Endometrium (tissue), 2 donors: Measurements from ENCODE around the gene MYO3B.

ENCODE experiments used
- FAIRE-seq: peaks from 2 replicates; lab custom pipeline; 2012; peaks lifted over from hg19 to GRCh38; lab: Jason Lieb, UNC
- donor health status: control.
- donor health status: control.

The MYO3B gene

GRCh38 chr2:170475878-170476277, 297.9 kb downstream of the MYO3B start:
- FAIRE-seq: no peak

- no peak for FAIRE-seq
These were observed 299.7 kb downstream of the MYO3B start for GRCh38 chr2:170477630-170478029.

DNA sequence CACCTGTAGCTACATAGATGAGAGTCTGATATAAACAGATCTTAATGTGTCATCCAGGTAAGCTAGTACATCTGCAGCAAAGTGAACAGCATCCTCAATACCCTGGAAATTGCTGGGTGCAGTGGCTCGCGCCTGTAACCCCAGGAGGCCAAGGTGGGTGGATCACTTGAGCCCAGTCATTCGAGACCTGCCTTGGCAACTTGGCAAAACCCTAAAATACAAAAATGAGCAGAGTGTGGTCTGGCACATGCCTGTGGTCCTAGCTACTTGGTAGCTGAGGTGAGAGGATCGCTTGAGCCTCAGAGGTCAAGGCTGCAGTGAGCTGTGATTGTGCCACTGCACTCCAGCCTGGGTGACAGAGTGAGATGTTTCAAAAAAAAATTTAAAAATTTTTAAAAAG, 303.3 kb downstream of the MYO3B start:
- no peak for FAIRE-seq

DNA sequence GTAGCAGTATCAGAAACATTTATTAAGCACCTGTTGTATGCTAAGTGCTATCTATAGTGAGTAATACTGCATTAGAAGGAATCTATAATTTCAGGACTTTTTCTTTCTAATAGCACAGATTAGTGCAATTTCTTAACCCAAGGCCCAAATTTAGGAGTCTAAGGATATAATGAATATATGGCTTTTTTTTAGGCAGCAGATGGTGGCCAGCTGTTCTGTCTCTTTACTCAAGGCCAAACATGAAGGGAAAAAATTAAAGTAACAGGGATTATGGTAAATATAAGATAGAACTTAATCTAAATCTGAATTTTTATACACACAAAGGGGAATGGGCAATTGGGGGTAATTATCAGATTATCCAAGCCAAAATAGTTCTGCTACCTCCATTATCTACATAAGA, 306.6 kb downstream of the MYO3B start:
- no peak for FAIRE-seq

DNA sequence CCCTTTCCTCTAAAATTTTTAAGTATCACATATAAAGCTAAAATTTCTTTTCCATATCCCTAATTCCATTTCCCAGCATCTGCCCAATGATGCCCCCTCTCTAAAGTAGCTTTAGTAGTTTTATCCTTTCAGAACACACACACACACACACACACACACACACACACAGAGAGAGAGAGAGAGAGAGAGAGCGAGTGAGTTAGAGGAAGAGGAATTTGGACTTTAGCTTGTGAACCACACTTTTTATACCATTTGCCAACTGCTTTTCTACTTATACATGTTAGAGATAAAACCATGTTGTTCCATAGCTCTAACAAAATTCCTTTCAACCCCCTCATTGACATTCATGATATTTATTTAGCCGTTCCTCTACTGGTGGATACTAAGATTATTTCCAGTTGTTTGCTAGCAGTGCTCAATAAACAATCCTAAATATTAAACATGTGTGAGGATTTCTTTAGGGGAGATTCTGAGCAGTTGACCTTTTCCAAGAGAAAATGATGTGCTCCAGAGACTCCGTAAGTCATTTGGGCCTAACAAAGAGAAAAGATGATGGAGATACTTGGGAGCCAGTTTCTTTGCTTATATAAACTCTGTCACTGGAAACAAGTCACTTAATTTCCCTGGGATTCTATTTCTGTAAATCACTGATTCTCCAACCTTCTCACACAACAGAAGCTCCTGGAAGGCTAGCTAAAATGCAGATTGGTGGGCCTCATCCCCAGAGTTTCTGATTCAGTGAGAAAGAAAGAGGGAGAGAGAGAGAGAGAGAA, 307.5 kb downstream of the MYO3B start:
- peak; percentile 33 for FAIRE-seq

DNA sequence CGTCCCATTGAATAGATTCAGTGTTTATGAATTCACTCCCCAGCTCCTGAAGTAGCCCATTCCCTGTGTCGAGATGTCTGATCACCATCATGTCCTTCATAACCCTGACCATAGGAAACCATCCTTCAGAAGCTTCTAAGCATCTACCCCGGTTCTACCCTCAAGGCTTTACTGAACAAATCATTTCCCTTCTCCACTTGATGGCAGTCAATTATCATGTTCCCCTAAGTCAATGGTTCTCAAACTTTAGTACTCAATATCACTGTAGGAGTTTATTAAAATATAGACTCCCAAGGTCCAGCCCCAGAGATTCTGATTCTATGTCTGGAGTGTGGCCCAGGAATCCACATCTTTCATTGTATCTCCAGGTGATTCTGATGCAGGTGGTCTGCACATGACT, 308.8 kb downstream of the MYO3B start:
- no peak for FAIRE-seq

DNA sequence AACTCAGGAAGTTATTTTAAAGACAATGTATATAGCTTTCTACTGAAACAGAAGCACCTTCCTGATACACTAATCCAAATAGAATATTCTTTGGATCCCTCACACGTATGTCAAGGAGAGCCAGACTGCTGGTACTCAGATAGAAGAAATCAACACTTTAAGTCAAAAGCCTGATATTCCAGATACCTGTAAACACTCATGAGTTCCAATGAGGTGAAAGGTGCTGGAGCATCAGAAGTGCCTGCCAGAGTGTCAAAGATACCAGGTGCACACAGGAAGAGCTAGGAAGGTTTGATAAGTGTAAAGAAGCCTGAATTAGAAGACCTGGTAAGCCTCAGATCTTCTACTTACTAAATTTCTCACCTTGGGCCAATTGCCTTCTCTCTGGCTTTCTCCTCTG, 310.9 kb downstream of the MYO3B start:
- no peak for FAIRE-seq

GRCh38 chr2:170492010-170492409, 314.1 kb downstream of the MYO3B start:
- FAIRE-seq: no peak

DNA sequence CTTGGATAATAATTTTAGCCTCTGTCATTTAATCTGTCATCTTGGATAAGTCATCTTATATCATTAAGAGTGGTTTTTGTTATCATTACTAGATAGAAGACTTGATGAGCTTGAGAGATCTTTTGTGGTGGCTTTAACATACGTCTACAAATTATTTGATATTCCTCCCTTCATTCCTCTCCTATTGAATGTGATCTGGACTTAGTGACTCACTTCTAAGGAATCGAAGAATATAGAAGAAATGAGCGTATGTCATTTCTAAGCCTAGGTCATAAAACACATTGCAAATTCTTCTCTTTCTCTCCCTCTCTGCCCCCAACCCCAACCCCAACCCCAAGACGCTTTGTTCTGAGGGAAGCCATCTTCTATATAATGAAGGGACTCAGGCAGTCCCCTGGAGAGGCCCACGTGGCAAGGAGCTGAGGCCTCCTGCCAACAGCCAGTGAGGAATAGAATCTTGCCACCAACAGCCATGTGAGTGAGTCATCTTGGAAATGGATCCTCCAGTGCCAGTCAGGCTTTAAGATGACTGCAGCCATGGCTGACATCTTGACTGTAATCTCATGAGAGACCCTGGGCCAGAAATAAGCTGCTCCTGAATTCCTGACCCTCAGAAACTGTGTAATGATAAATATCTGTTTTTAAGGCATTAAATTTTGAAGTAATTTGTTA, 315.6 kb downstream of the MYO3B start:
- FAIRE-seq: no peak

GRCh38 chr2:170495896-170496295, 317.9 kb downstream of the MYO3B start:
- no peak for FAIRE-seq

DNA sequence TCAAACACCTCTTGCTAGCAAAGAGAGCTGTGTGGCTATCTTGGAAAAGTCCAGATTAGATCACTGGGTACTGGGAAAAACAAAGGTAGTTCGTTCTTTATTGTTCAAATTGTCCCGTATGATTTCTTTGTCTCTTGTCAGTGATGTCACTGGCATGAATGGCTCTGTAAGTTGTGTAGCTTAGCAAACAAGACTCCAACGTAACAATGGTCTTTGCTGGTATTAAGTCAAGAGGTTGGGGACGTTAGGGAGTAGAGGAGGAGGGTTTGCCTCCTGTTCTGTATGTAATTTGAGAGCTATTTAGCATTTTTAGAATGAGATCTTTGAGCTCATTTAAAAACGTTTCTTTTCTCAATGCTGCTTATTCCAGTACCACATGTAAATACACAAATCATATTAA, 320.7 kb downstream of the MYO3B start:
- FAIRE-seq: no peak

DNA sequence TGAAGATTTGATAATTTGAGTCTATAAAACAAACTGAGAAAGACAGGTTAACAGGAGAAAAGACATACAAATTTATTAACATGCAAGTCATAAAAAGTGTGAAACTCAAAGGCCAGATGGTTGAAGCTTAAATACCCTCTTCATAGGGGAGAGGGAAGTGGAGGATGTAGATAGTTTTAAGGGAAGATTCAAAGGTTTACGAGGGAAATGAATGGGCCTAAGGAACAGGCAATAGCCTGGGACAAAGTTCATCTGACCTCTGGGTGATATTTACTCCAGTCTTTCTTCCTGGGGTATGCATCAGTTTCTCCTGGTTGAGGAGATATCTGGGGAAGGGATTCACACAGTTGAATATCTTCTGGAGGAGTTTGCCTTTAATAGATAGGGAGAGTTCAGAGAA, 322.2 kb downstream of the MYO3B start:
- FAIRE-seq: no peak

DNA sequence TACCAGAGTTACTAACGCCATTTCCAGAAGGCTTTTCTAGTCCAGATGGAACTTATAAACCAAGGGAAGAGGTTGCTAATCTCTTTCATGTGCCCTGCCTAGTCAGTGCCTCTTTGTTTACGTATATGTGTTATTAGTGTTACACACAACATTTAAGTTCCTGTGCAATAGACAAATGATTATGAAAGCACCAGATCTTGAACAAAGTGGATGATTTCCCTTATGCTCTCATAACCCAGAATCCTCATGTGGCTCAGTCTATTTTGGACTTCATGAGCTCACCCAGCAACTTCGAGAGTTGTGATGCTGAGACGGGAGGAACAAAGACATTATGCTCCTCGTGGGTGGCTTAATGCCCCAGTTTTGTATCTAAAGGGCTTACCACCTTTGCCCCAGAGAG, 322.8 kb downstream of the MYO3B start:
- no peak for FAIRE-seq

GRCh38 chr2:170501421-170502043, 323.6 kb downstream of the MYO3B start:
- FAIRE-seq: no peak

DNA sequence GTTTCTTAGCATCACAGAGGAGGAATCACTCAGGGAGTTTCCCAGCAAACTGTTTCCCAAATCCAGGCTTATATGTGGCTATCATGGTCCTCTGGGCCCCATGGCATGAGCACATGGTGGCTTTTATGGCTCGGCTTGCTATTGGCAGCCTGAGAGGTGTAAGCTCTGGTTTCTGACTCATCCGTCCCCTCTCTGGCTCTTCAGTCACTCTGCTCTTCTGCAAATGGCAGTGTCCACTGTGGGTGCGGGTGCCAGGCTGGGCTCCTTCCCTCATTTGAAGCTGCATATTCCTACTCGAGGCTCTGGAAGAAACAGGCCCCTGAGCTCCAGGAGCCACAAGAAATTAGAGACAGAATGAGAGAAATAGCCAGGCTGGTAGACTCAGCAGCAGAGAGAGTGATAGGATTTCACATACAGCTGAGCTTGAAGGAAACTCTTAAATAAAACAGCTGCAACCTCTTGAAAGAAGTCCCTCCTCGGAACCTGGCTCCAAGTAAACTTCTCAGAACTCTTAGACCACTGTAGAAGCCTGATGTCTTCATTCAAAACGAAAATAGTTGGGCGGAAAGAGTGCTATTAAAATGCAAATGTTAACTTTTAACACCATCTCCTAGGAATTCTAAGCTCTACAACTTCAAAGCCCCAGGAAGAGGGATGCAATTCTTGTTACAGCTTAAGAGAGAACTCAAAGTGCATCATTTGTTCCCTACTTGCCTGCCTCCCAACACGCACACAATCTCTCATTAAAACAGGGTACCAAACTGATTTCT, 324.6 kb downstream of the MYO3B start:
- FAIRE-seq: no peak

GRCh38 chr2:170503563-170503962, 325.6 kb downstream of the MYO3B start:
- no peak for FAIRE-seq

DNA sequence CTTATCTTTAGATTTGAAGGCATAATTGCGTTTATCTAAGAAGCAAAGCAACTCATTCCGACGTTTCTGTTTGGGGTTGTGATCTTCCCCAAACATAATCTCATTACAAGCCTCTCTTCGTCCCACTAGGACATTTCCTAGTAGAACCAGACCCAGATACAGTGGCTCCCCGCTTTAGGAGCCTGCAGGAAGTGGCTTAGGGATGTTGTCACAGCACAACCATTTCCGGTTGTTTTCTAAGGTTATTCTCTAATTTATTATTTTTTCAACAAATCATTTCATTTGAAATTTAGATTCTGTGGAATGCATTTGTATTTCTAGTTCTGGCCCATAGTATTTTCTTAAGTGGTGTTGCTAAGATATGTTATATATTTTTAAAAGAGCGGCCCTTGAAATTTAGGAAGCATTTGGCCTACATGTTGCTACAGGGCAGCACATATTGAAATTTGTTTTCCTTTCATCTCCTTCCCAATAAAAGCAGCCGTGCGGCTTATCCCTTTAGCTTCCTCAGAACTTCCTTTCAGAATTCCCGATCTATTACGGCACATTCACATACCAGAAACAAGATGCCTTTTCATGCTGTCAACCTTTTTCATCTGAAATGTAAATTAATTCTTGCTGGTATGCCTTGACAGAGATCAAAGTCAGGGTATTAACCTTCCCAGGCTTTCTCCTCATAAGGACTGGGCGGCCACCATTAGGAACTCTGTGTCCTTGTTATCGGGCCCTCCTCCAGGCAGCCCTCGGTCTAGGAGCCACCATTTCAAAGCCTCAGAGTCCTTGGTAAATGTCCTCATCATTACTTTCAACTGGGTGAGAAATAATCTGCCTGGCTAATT, 326.2 kb downstream of the MYO3B start:
- FAIRE-seq: no peak

DNA sequence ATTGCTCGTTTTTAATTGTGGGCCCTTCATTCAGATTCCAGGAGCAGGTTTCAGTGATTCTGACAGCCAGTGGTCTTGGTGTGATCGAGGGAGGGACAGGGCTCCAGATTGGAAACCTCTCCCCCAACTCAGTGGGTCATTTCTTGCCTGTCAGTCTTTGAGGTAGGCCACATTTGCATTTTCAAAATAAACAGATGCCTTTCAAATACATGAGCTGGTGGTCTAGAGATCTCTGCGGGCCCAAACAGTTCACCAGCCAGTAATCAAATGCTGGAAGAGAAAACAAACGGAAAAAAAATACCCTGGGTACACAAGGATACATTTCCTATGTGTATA, 326.8 kb downstream of the MYO3B start:
- FAIRE-seq: no peak

DNA sequence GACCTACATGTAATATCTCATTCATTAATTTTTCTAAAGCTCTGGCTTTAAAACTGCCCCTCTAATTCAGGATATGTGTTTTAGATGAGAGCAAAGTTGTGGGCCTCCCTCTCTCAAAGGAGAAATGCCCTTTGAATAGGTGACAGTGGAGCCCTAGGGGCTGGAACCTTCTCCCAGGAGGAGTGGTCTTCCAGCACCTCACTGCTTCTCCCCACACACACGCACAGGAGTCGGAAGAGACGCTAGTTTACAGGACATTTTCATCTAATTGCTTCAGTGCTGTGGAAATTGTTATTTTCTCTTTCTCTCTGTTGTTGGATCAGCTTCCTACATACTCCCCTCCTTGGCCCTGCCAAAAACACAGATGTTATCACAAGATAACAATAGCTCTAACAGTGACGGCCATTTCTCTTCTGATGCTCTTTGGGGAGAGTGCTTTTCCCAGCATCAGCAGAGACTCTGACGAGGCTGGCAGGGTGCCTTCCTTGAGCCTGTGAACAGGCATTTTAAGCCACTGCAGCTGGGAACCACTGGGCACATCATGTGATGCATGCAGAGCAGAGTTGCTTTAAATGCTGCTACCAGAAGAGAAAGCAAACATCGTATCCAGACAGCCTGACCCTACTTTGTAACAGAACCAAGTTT, 327.8 kb downstream of the MYO3B start:
- peak; percentile 77 for FAIRE-seq

DNA sequence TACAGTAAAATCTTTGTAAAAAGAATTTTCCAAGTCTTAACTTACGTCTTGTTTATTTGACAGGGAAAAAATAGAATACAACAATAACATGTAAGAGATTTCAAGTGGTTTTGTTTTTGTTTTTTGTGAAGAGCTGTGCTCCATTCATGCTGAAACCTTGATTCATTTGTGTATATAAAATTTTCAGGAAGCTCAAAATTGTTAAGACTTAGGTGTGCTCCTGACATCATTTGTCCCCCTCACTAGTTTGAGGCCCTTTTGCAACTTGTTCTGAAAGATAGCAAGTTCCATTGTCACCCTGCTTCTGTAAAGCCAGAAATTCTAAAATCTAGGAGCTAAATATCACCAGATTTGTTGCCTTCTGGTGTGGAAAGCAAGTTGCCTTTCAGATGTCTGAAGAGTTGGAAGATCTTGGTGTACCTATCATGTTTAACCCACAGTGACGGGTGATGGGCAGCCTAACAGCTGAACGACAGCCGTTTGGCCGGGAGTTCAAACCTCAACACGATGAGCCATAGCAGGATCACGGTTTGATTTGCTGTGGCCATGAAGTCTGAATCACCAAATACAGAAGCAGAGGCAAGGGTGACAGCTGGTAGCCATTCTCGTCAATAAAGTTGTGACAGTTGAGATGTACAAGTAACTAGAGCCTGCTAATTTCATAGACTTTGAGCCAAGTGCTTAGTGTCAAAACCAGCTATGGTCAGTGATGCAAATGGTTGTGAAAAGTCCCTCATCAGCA, 331.7 kb downstream of the MYO3B start:
- FAIRE-seq: no peak

- FAIRE-seq: no peak
These were observed 334.3 kb downstream of the MYO3B start for GRCh38 chr2:170512266-170512665.
